ENCODE measurements around the gene CDKN1C. TPM values are rescaled to one million over a fixed set of nuclear protein-coding genes. Genes with fewer than 3 reads are reported as not detected.

The CDKN1C gene
- total and polyA plus RNA-seq, 2 donors (not counting 1 experiment from before 2014, with no cell fraction given), result 8.6 to 31.5 TPM

- Histone ChIP-seq H3K4me2 (ENCODE audit: extremely low read depth, insufficient read depth, low read length) (no peak overlapping the region), H4K20me1 (ENCODE audit: control insufficient read depth, extremely low read depth, insufficient read depth, low read length) (no peaks in the 10 kb centered on the region), H3K27ac (ENCODE audit: insufficient read depth, low read length) (no peak overlapping the region), H3K9ac (ENCODE audit: insufficient read depth, low read length) (no peak overlapping the region), H3K79me2 (ENCODE audit: control insufficient read depth, insufficient read depth, low read length) (no peaks in the 10 kb centered on the region), H3K4me1 (ENCODE audit: control insufficient read depth, extremely low read depth, insufficient read depth, low read length) (no peaks in the 10 kb centered on the region), H3K36me3 (ENCODE audit: control insufficient read depth, insufficient read depth, low read length) (no peaks in the 10 kb centered on the region), H3K27me3 (ENCODE audit: control insufficient read depth, insufficient read depth, low read length) (peaks cover 5% of the 10 kb centered on the region), H3K4me3 (replicated peaks in 1 of 4; ENCODE audit: control extremely low read depth in 1 of 4, insufficient read depth in 1 of 4, low read depth in 3 of 4, low read length in 4 of 4) (no peak overlapping the region), H2AFZ (ENCODE audit: low read length) (no peak overlapping the region), H3K9me3 (ENCODE audit: control insufficient read depth, insufficient read depth, low read depth, low read length) (no peaks in the 10 kb centered on the region)
- TF ChIP-seq CTCF (conservative IDR thresholded peaks at IDR 0.05 in 1 of 2, IDR thresholded peaks at IDR 0.05 in 1 of 2; ENCODE audit: low read depth in 1 of 2, low read length in 2 of 2) (no peak), EZH2 (IDR thresholded peaks at IDR 0.05; ENCODE audit: low read length, missing control alignments) (no peak)
- DNase-seq (ENCODE audit: low read depth in 2 of 2), result no peak
These were observed 4.2 kb downstream of the CDKN1C start for GRCh38 chr11:2881076-2881980.

GRCh38 chr11:2880646-2881045 lies 4.9 kb downstream of the CDKN1C start:
- H3K27me3 ChIP-seq (ENCODE audit: control insufficient read depth, insufficient read depth, low read length), result peaks cover 5% of the 10 kb centered on the region
- no peaks in the 10 kb centered on the region for H3K36me3 ChIP-seq (ENCODE audit: control insufficient read depth, insufficient read depth, low read length)
- H3K4me2 ChIP-seq (ENCODE audit: extremely low read depth, insufficient read depth, low read length), result no peak overlapping the region
- no peak overlapping the region for H3K4me3 ChIP-seq (replicated peaks in 1 of 4; ENCODE audit: control extremely low read depth in 1 of 4, insufficient read depth in 1 of 4, low read depth in 3 of 4, low read length in 4 of 4)
- no peaks in the 10 kb centered on the region for H3K79me2 ChIP-seq (ENCODE audit: control insufficient read depth, insufficient read depth, low read length)
- H3K4me1 ChIP-seq (ENCODE audit: control insufficient read depth, extremely low read depth, insufficient read depth, low read length), result no peaks in the 10 kb centered on the region
- no peak overlapping the region for H3K27ac ChIP-seq (ENCODE audit: insufficient read depth, low read length)
- DNase-seq (ENCODE audit: low read depth in 2 of 2), result no peak
- TF ChIP-seq CTCF (conservative IDR thresholded peaks at IDR 0.05 in 1 of 2, IDR thresholded peaks at IDR 0.05 in 1 of 2; ENCODE audit: low read depth in 1 of 2, low read length in 2 of 2) (no peak), EZH2 (IDR thresholded peaks at IDR 0.05; ENCODE audit: low read length, missing control alignments) (no peak)
- no peaks in the 10 kb centered on the region for H4K20me1 ChIP-seq (ENCODE audit: control insufficient read depth, extremely low read depth, insufficient read depth, low read length)
- no peak overlapping the region for H2AFZ ChIP-seq (ENCODE audit: low read length)
- no peaks in the 10 kb centered on the region for H3K9me3 ChIP-seq (ENCODE audit: control insufficient read depth, insufficient read depth, low read depth, low read length)
- H3K9ac ChIP-seq (ENCODE audit: insufficient read depth, low read length), result no peak overlapping the region

- Histone ChIP-seq H3K27ac (ENCODE audit: insufficient read depth, low read length) (no peak overlapping the region), H3K79me2 (ENCODE audit: control insufficient read depth, insufficient read depth, low read length) (no peaks in the 10 kb centered on the region), H3K27me3 (ENCODE audit: control insufficient read depth, insufficient read depth, low read length) (peaks cover 2% of the 10 kb centered on the region), H3K4me1 (ENCODE audit: control insufficient read depth, extremely low read depth, insufficient read depth, low read length) (no peaks in the 10 kb centered on the region), H3K4me3 (replicated peaks in 1 of 4; ENCODE audit: control extremely low read depth in 1 of 4, insufficient read depth in 1 of 4, low read depth in 3 of 4, low read length in 4 of 4) (no peak overlapping the region), H2AFZ (ENCODE audit: low read length) (no peak overlapping the region), H3K9me3 (ENCODE audit: control insufficient read depth, insufficient read depth, low read depth, low read length) (no peaks in the 10 kb centered on the region), H3K9ac (ENCODE audit: insufficient read depth, low read length) (no peak overlapping the region), H3K4me2 (ENCODE audit: extremely low read depth, insufficient read depth, low read length) (no peak overlapping the region), H4K20me1 (ENCODE audit: control insufficient read depth, extremely low read depth, insufficient read depth, low read length) (no peaks in the 10 kb centered on the region), H3K36me3 (ENCODE audit: control insufficient read depth, insufficient read depth, low read length) (no peaks in the 10 kb centered on the region)
- no peak for DNase-seq (ENCODE audit: low read depth in 2 of 2)
- TF ChIP-seq EZH2 (IDR thresholded peaks at IDR 0.05; ENCODE audit: low read length, missing control alignments) (no peak), CTCF (conservative IDR thresholded peaks at IDR 0.05 in 1 of 2, IDR thresholded peaks at IDR 0.05 in 1 of 2; ENCODE audit: low read depth in 1 of 2, low read length in 2 of 2) (no peak)
These were observed 6.8 kb downstream of the CDKN1C start for GRCh38 chr11:2878782-2879181.

Data from fibroblast of lung (primary cell).